ENCODE data around the gene RNF103. TPM values are rescaled to one million over a fixed set of nuclear protein-coding genes. Genes with fewer than 3 reads are reported as not detected.

The RNF103 gene
- total RNA-seq, 2 experiments from 2014 or later: 124 to 130 TPM

DNA sequence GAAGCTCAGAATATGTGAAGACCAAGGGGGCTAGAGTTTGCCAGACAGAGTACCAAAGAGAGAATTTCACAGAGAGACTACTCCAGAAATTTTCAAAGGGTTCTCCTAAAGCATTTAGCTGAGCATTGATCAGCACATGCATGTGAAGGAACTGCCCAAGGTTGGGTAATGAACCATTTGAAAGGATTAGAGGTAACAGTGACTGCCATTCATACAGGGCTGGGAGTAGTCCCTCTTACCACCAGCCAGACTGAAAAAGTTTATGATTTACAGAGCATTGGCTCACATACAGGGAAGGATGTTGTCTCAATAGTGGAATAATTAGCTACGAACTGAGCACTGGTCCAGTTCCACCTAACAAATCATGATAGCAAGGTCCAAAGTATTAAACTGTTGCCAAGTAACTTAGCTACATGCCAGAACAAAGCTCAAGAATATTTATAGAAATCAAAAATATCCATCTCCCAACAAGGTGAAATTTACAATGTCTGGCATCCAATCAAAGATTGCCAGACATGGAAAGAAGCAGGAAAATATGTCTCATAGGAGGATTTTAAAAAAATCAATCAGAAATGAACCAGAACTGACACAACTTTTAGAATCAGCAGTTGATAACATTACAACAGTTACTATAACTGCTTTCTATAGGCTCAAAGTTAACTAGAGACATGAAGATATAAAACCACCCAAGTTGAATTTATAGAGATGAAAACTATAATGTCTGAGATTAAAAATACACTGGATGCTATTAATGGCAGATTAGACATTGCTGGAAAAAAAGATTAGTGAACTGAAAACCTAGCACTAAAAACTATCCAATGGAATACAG is 25.7 kb upstream of the RNF103 start:
- Mint-ChIP-seq H3K27ac (no peak overlapping the region), H3K27me3 (no peaks in the 10 kb centered on the region), H3K36me3 (ENCODE audit: low read depth) (peaks cover 14% of the 10 kb centered on the region), H3K4me3 (no peak overlapping the region), H3K4me1 (ENCODE audit: low read depth) (no peaks in the 10 kb centered on the region), H3K9me3 (peaks cover 14% of the 10 kb centered on the region)
- Histone ChIP-seq H3K27ac (ENCODE audit: low read depth in 1 of 2, low read length in 2 of 2) (no peak overlapping the region), H3K9me3 (ENCODE audit: control insufficient read depth in 1 of 2, insufficient read depth in 1 of 2, low read length in 2 of 2) (peaks cover 4 to 10% of the 10 kb centered on the region in 2 experiments), H3K4me1 (ENCODE audit: insufficient read depth, low read length) (no peaks in the 10 kb centered on the region), H3K27me3 (ENCODE audit: control insufficient read depth in 1 of 2, insufficient read depth in 2 of 2, low read length in 2 of 2) (peaks cover 0 to 3% of the 10 kb centered on the region in 2 experiments), H3K36me3 (ENCODE audit: insufficient read depth, low read length) (no peaks in the 10 kb centered on the region), H3K4me3 (ENCODE audit: low read length) (no peak overlapping the region)
- no peak for TF ChIP-seq CTCF (IDR thresholded peaks at IDR 0.05)
- DNase-seq (no peak), ATAC-seq (ENCODE audit: poor library complexity) (no peak)
- intact Hi-C loops (cut with DNase I, micrococcal nuclease): no loop called here
- ChIA-PET POLR2A (no interaction called here), CTCF (no interaction called here)

DNA sequence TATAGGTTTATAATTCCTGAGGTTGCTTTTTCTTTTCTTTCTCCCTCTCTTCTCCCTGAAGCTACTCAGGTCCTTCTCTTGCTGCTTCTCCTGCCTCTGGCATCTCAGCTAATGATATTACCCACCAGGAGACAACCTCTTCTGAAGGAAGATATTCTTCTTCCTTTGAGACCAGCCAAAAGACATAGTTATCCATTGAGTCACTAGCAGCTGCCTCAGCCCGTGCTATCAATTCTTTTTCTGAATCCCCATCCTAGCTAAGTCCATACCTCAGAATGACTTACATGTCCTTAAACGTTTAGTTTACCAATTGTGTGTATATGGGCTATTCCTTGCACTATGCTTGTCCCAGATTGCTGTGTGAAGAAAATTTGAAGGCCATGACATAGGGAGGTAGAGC is 25.0 kb upstream of the RNF103 start:
- Mint-ChIP-seq H3K36me3 (ENCODE audit: low read depth) (peaks cover 14% of the 10 kb centered on the region), H3K9me3 (peaks cover 14% of the 10 kb centered on the region), H3K27me3 (no peaks in the 10 kb centered on the region), H3K4me3 (no peak overlapping the region), H3K27ac (no peak overlapping the region), H3K4me1 (ENCODE audit: low read depth) (no peaks in the 10 kb centered on the region)
- H3K9me3 ChIP-seq (ENCODE audit: control insufficient read depth in 1 of 2, insufficient read depth in 1 of 2, low read length in 2 of 2): peaks cover 4 to 10% of the 10 kb centered on the region in 2 experiments
- H3K4me3 ChIP-seq (ENCODE audit: low read length): no peak overlapping the region
- peaks cover 0 to 3% of the 10 kb centered on the region in 2 experiments for H3K27me3 ChIP-seq (ENCODE audit: control insufficient read depth in 1 of 2, insufficient read depth in 2 of 2, low read length in 2 of 2)
- TF ChIP-seq CTCF (IDR thresholded peaks at IDR 0.05): no peak
- no peaks in the 10 kb centered on the region for H3K4me1 ChIP-seq (ENCODE audit: insufficient read depth, low read length)
- no peaks in the 10 kb centered on the region for H3K36me3 ChIP-seq (ENCODE audit: insufficient read depth, low read length)
- no peak overlapping the region for H3K27ac ChIP-seq (ENCODE audit: low read depth in 1 of 2, low read length in 2 of 2)
- ChIA-PET POLR2A (no interaction called here), CTCF (interaction anchor here (0.6 kb wide), 1 partner anchor 238 kb away, joined by 3 read pairs; no protein-coding TSS in a partner anchor)
- intact Hi-C loops (cut with DNase I, micrococcal nuclease): no loop called here
- no peak for DNase-seq
- ATAC-seq (ENCODE audit: poor library complexity): no peak

DNA sequence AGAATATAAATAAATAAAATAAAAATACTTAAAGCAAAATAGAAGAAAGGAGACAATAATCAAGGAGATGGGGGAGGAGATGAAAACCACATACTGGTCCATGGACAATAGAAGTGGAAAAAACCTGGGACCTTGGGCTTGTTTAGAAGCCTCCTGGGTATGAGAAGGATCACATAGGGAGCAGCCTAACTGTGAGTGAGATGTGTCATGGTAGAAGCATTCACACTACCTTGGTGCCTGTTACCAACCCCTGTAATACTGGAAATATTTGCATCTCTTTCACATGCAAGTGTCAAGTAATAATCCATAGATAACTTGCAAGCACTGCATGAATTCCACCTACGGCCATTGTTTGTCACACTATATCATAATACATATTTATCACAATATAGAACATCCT is 23.2 kb upstream of the RNF103 start:
- intact Hi-C loops (cut with DNase I, micrococcal nuclease): no loop called here

More for the DNA sequence above, 23.2 kb upstream of the RNF103 start:
- H3K27me3 Mint-ChIP-seq: no peaks in the 10 kb centered on the region
- no peaks in the 10 kb centered on the region for H3K4me1 ChIP-seq (ENCODE audit: insufficient read depth, low read length)
- H3K27me3 ChIP-seq (ENCODE audit: control insufficient read depth in 1 of 2, insufficient read depth in 2 of 2, low read length in 2 of 2): peaks cover 0 to 3% of the 10 kb centered on the region in 2 experiments
- H3K27ac ChIP-seq (ENCODE audit: low read depth in 1 of 2, low read length in 2 of 2): no peak overlapping the region
- H3K36me3 ChIP-seq (ENCODE audit: insufficient read depth, low read length): no peaks in the 10 kb centered on the region
- peaks cover 4 to 10% of the 10 kb centered on the region in 2 experiments for H3K9me3 ChIP-seq (ENCODE audit: control insufficient read depth in 1 of 2, insufficient read depth in 1 of 2, low read length in 2 of 2)
- peaks cover 14% of the 10 kb centered on the region for H3K36me3 Mint-ChIP-seq (ENCODE audit: low read depth)
- POLR2A ChIA-PET: no interaction called here
- H3K4me3 Mint-ChIP-seq: no peak overlapping the region
- no peak overlapping the region for H3K4me3 ChIP-seq (ENCODE audit: low read length)
- no peak for TF ChIP-seq CTCF (IDR thresholded peaks at IDR 0.05)
- CTCF ChIA-PET: no interaction called here
- no peaks in the 10 kb centered on the region for H3K4me1 Mint-ChIP-seq (ENCODE audit: low read depth)
- no peak for DNase-seq
- H3K9me3 Mint-ChIP-seq: peaks cover 11% of the 10 kb centered on the region
- no peak overlapping the region for H3K27ac Mint-ChIP-seq
- no peak for ATAC-seq (ENCODE audit: poor library complexity)
